ENCODE results near the gene INHBA. TPM values are rescaled to one million over a fixed set of nuclear protein-coding genes. Genes with fewer than 3 reads are reported as not detected.

The INHBA gene
- total and polyA plus RNA-seq, 2 experiments from 2014 or later: 5.5 to 8.8 TPM

GRCh38 chr7:41710838-41711237 lies 7.9 kb upstream of the INHBA start:
- Histone ChIP-seq H3K9ac (no peak overlapping the region), H3K27me3 (replicated peaks; ENCODE audit: insufficient read depth) (no peaks in the 10 kb centered on the region), H2AFZ (no peak overlapping the region), H3K9me3 (ENCODE audit: low read depth) (no peaks in the 10 kb centered on the region), H3F3A (ENCODE audit: insufficient read depth) (peaks cover 37% of the 10 kb centered on the region), H3K4me1 (ENCODE audit: insufficient read depth) (peaks cover 16% of the 10 kb centered on the region), H3K27ac (no peak overlapping the region), H4K20me1 (ENCODE audit: insufficient read depth) (no peaks in the 10 kb centered on the region), H3K79me2 (ENCODE audit: insufficient read depth) (no peaks in the 10 kb centered on the region), H3K36me3 (ENCODE audit: low read depth) (no peaks in the 10 kb centered on the region), H3K4me2 (ENCODE audit: unreplicated experiment) (no peak overlapping the region), H3K9me2 (ENCODE audit: insufficient read depth) (no peaks in the 10 kb centered on the region), H3K4me3 (no peak overlapping the region)
- DNase-seq: no peak
- in situ Hi-C loops (cut with MboI): loop anchor here (25.0 kb wide), 2 partner anchors 899 to 1474 kb away; no protein-coding TSS in a partner anchor
- TF ChIP-seq EZH2phosphoT487 (IDR thresholded peaks at IDR 0.05; ENCODE audit: insufficient read depth, low read depth) (no peak), EZH2 (IDR thresholded peaks at IDR 0.05; ENCODE audit: insufficient read depth, poor library complexity, severe bottlenecking) (no peak)
- 91 to 99% methylated on average over 2 of the region's 2 CpGs for whole genome bisulfite sequencing, 2 experiments (ENCODE audit: low coverage in 1 of 2, low lambda C conversion rate in 2 of 2, missing lambda C conversion rate in 2 of 2)

GRCh38 chr7:41709621-41710020 lies 6.7 kb upstream of the INHBA start:
- TF ChIP-seq EZH2 (IDR thresholded peaks at IDR 0.05; ENCODE audit: insufficient read depth, poor library complexity, severe bottlenecking) (no peak), EZH2phosphoT487 (IDR thresholded peaks at IDR 0.05; ENCODE audit: insufficient read depth, low read depth) (no peak)
- no peaks in the 10 kb centered on the region for H3K79me2 ChIP-seq (ENCODE audit: insufficient read depth)
- H4K20me1 ChIP-seq (ENCODE audit: insufficient read depth): no peaks in the 10 kb centered on the region
- H3K36me3 ChIP-seq (ENCODE audit: low read depth): no peaks in the 10 kb centered on the region
- no peak overlapping the region for H3K4me3 ChIP-seq
- 0 to 1% methylated on average over 4 of the region's 4 CpGs for WGBS, 2 experiments (ENCODE audit: low coverage in 1 of 2, low lambda C conversion rate in 2 of 2, missing lambda C conversion rate in 2 of 2)
- peak overlapping the region; percentile 53 for H3K27ac ChIP-seq
- no peak overlapping the region for H3K9ac ChIP-seq
- no peaks in the 10 kb centered on the region for H3K9me2 ChIP-seq (ENCODE audit: insufficient read depth)
- peak; percentile 99 for DNase-seq
- no peak overlapping the region for H2AFZ ChIP-seq
- in situ Hi-C loops (cut with MboI): loop anchor here (10.0 to 25.0 kb wide), 3 partner anchors 897 to 1472 kb away; no protein-coding TSS in a partner anchor
- H3K9me3 ChIP-seq (ENCODE audit: low read depth): no peaks in the 10 kb centered on the region
- no peaks in the 10 kb centered on the region for H3K27me3 ChIP-seq (replicated peaks; ENCODE audit: insufficient read depth)
- peaks cover 19% of the 10 kb centered on the region for H3K4me1 ChIP-seq (ENCODE audit: insufficient read depth)
- peaks cover 44% of the 10 kb centered on the region for H3F3A ChIP-seq (ENCODE audit: insufficient read depth)
- H3K4me2 ChIP-seq (ENCODE audit: unreplicated experiment): no peak overlapping the region

GRCh38 chr7:41708581-41709358 lies 5.9 kb upstream of the INHBA start:
- no peak for TF ChIP-seq EZH2phosphoT487 (IDR thresholded peaks at IDR 0.05; ENCODE audit: insufficient read depth, low read depth)
- no peak for TF ChIP-seq EZH2 (IDR thresholded peaks at IDR 0.05; ENCODE audit: insufficient read depth, poor library complexity, severe bottlenecking)
- Histone ChIP-seq H3K9ac (no peak overlapping the region; the same call in 1 of the 2 replicates), H4K20me1 (ENCODE audit: insufficient read depth) (no peaks in the 10 kb centered on the region), H3K79me2 (ENCODE audit: insufficient read depth) (no peaks in the 10 kb centered on the region), H3K4me2 (ENCODE audit: unreplicated experiment) (peak overlapping the region; percentile 6), H3K27ac (peak overlapping the region; percentile 52), H3K36me3 (ENCODE audit: low read depth) (no peaks in the 10 kb centered on the region), H3K4me3 (no peak overlapping the region), H3K9me2 (ENCODE audit: insufficient read depth) (no peaks in the 10 kb centered on the region), H3F3A (ENCODE audit: insufficient read depth) (peaks cover 52% of the 10 kb centered on the region), H2AFZ (no peak overlapping the region), H3K4me1 (ENCODE audit: insufficient read depth) (peaks cover 25% of the 10 kb centered on the region), H3K9me3 (ENCODE audit: low read depth) (no peaks in the 10 kb centered on the region), H3K27me3 (replicated peaks; ENCODE audit: insufficient read depth) (no peaks in the 10 kb centered on the region)
- in situ Hi-C loops (cut with MboI): loop anchor here (10.0 to 25.0 kb wide), 3 partner anchors 896 to 1471 kb away; no protein-coding TSS in a partner anchor
- WGBS, 2 experiments (ENCODE audit: low coverage in 1 of 2, low lambda C conversion rate in 2 of 2, missing lambda C conversion rate in 2 of 2): 92 to 93% methylated on average over 8 of the region's 8 CpGs
- DNase-seq: no peak

DNA sequence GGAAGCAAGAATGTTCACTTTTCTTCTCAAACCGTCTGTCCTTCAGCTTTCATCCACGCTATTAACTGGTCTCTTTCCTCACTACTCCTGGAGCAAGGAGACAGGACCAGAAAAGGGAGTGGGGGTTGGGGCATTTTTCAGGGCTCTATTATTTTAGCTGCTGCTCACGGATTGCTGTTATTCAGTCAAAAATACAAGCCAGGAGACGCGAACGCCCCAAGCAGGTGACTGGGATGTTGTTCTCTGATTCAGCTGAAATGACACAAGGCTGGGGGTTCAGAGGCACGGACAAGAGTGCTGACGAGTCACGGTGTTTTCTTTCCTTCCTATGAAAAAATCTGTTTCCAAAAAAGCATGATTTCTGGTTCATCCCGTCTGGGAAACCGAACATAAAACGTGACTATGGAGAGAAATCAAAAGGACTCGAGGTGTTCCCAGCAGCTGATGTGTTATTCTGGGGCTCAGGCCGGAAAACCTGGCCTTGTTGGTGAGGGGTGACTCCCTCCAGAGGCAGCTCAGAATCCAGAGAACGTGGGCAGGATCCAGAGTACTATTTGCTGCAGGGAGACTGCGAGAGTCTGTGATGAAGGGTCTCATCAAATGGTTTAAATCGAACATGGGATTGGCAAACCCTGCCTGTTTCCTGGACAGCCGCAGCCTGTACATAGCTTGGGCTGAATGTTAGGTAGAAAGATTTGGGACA lies 3.5 kb upstream of the INHBA start:
- 84 to 86% methylated on average over 18 of the region's 18 CpGs for WGBS, 2 experiments (ENCODE audit: low coverage in 1 of 2, low lambda C conversion rate in 2 of 2, missing lambda C conversion rate in 2 of 2)
- no peak overlapping the region for H3K27ac ChIP-seq

More for the DNA sequence above, 3.5 kb upstream of the INHBA start:
- Histone ChIP-seq H4K20me1 (ENCODE audit: insufficient read depth) (no peaks in the 10 kb centered on the region), H3K4me1 (ENCODE audit: insufficient read depth) (peaks cover 27% of the 10 kb centered on the region), H3K4me2 (ENCODE audit: unreplicated experiment) (no peak overlapping the region), H3K79me2 (ENCODE audit: insufficient read depth) (0 out of 2 replicates have a peak, but pooled peaks cover 2% of the 10 kb centered on the region), H3K9me3 (ENCODE audit: low read depth) (no peaks in the 10 kb centered on the region), H3K36me3 (ENCODE audit: low read depth) (no peaks in the 10 kb centered on the region), H3K9me2 (ENCODE audit: insufficient read depth) (no peaks in the 10 kb centered on the region), H3F3A (ENCODE audit: insufficient read depth) (peaks cover 71% of the 10 kb centered on the region), H3K9ac (peak overlapping the region; percentile 72), H3K27me3 (replicated peaks; ENCODE audit: insufficient read depth) (no peaks in the 10 kb centered on the region), H2AFZ (no peak overlapping the region), H3K4me3 (no peak overlapping the region)
- no peak for TF ChIP-seq EZH2 (IDR thresholded peaks at IDR 0.05; ENCODE audit: insufficient read depth, poor library complexity, severe bottlenecking)
- TF ChIP-seq EZH2phosphoT487 (IDR thresholded peaks at IDR 0.05; ENCODE audit: insufficient read depth, low read depth): no peak
- in situ Hi-C loops (cut with MboI): loop anchor here (10.0 to 25.0 kb wide), 3 partner anchors 894 to 1469 kb away; no protein-coding TSS in a partner anchor
- DNase-seq: no peak

Data from GM23248 (cell line).